GM12878 (cell line): ENCODE data around the gene SP100.

ENCODE experiments used
- CREB1 ChIP-seq: IDR thresholded peaks from 2 replicates; pipeline ENCODE4 v1.6.1; 2012; ENCODE audit warnings: low read depth, mild to moderate bottlenecking, inconsistent platforms
- ESRRA ChIP-seq: IDR thresholded peaks from 2 replicates; pipeline ENCODE4 v1.6.1; 2012; ENCODE audit warnings: mild to moderate bottlenecking, low read length, improper control_type of control experiment
- ETV6 ChIP-seq, 2 experiments: fragments of 450-650 bp in 1 of 2; IDR thresholded peaks in 1 of 2; conservative IDR thresholded peaks in 1 of 2; 2 replicates each; pipeline ENCODE4 v1.6.1; 2014; ENCODE audit warnings: antibody characterized with exemption in 1 of 2, borderline replicate concordance in 1 of 2, low read depth in 1 of 2, mild to moderate bottlenecking in 1 of 2, moderate library complexity in 1 of 2
- GABPA ChIP-seq: IDR thresholded peaks from 2 replicates; pipeline ENCODE4 v1.6.1; 2014; ENCODE audit warnings: antibody characterized with exemption, low read depth, mild to moderate bottlenecking, inconsistent platforms
- KDM1A ChIP-seq: fragments of 200-600 bp; sonication (generic); IDR thresholded peaks from 2 replicates; pipeline ENCODE4 v1.6.1; 2016; ENCODE audit warnings: borderline replicate concordance
- POLR2A ChIP-seq: IDR thresholded peaks from 2 replicates; pipeline ENCODE4 v1.6.1; 2011; ENCODE audit warnings: low read depth, mild to moderate bottlenecking, low read length
- RBBP5 ChIP-seq: fragments of 200-600 bp; sonication (generic); conservative IDR thresholded peaks from 2 replicates; pipeline ENCODE4 v1.6.1; 2016
- TF ChIP-seq, protein P1 (sequence below): fragments of 450-650 bp; formaldehyde crosslinking; IDR thresholded peaks from 2 replicates; pipeline ENCODE4 v1.4.0; 2022; ENCODE audit warnings: mild to moderate bottlenecking, moderate library complexity
- TF ChIP-seq, protein P2 (sequence below), 3 experiments: IDR thresholded peaks in 2 of 3; conservative IDR thresholded peaks in 1 of 3; 2 replicates each; pipeline ENCODE4 v1.5.1; 2011; ENCODE audit warnings: low read depth in 3 of 3, low read length in 3 of 3, mild to moderate bottlenecking in 3 of 3, control low read depth in 2 of 3, moderate library complexity in 2 of 3, inconsistent platforms in 1 of 3, mixed read lengths in 1 of 3; ENCODE audit not compliant: control insufficient read depth in 2 of 3, insufficient read depth in 1 of 3; ENCODE audit errors: extremely low read depth in 1 of 3

- TF ChIP-seq POLR2A = no peak
- TF ChIP-seq, protein P1, sequence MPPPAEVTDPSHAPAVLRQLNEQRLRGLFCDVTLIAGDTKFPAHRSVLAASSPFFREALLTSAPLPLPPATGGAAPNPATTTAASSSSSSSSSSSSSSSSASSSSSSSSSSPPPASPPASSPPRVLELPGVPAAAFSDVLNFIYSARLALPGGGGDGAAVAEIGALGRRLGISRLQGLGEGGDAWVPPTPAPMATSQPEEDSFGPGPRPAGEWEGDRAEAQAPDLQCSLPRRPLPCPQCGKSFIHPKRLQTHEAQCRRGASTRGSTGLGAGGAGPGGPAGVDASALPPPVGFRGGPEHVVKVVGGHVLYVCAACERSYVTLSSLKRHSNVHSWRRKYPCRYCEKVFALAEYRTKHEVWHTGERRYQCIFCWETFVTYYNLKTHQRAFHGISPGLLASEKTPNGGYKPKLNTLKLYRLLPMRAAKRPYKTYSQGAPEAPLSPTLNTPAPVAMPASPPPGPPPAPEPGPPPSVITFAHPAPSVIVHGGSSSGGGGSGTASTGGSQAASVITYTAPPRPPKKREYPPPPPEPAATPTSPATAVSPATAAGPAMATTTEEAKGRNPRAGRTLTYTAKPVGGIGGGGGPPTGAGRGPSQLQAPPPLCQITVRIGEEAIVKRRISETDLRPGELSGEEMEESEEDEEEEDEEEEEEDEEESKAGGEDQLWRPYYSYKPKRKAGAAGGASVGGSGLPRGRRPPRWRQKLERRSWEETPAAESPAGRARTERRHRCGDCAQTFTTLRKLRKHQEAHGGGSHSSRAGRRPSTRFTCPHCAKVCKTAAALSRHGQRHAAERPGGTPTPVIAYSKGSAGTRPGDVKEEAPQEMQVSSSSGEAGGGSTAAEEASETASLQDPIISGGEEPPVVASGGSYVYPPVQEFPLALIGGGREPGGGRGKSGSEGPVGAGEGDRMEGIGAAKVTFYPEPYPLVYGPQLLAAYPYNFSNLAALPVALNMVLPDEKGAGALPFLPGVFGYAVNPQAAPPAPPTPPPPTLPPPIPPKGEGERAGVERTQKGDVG (CRISPR knock-in tag) = no peak
- TF ChIP-seq RBBP5 = no peak
- no peak for TF ChIP-seq KDM1A
- TF ChIP-seq, protein P2, sequence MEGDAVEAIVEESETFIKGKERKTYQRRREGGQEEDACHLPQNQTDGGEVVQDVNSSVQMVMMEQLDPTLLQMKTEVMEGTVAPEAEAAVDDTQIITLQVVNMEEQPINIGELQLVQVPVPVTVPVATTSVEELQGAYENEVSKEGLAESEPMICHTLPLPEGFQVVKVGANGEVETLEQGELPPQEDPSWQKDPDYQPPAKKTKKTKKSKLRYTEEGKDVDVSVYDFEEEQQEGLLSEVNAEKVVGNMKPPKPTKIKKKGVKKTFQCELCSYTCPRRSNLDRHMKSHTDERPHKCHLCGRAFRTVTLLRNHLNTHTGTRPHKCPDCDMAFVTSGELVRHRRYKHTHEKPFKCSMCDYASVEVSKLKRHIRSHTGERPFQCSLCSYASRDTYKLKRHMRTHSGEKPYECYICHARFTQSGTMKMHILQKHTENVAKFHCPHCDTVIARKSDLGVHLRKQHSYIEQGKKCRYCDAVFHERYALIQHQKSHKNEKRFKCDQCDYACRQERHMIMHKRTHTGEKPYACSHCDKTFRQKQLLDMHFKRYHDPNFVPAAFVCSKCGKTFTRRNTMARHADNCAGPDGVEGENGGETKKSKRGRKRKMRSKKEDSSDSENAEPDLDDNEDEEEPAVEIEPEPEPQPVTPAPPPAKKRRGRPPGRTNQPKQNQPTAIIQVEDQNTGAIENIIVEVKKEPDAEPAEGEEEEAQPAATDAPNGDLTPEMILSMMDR (IDR thresholded peaks at IDR 0.05 in 2 of 3, conservative IDR thresholded peaks at IDR 0.05 in 1 of 3; ENCODE audit: control insufficient read depth in 2 of 3, extremely low read depth in 1 of 3, insufficient read depth in 1 of 3, low read depth in 3 of 3, low read length in 3 of 3) = no peak
- no peak for TF ChIP-seq GABPA
- TF ChIP-seq ESRRA = no peak
- TF ChIP-seq CREB1 = no peak
- no peak for TF ChIP-seq ETV6 (conservative IDR thresholded peaks at IDR 0.05 in 1 of 2, IDR thresholded peaks at IDR 0.05 in 1 of 2; ENCODE audit: borderline replicate concordance in 1 of 2, low read depth in 1 of 2)
Observed at GRCh38 chr2:230575642-230576324, 159.8 kb downstream of the SP100 start.
